Lower leg skin (tissue), 3 donors: ENCODE results near the gene CD99L2.

ENCODE experiments used
- POLR2A ChIP-seq, 2 donors: fragments of 450-650 bp; IDR thresholded peaks; one replicate each; pipeline ENCODE4 v1.6.1; 2016 to 2017; ENCODE audit warnings: antibody characterized with exemption in 2 of 2, mild to moderate bottlenecking in 1 of 2, moderate library complexity in 1 of 2
- TF ChIP-seq, protein P1 (sequence below), 3 donors: fragments of 450-650 bp; IDR thresholded peaks; one replicate each; pipeline ENCODE4 v1.5.1; 2016; ENCODE audit warnings: antibody characterized with exemption in 3 of 3, mild to moderate bottlenecking in 3 of 3, moderate library complexity in 2 of 3

DNA sequence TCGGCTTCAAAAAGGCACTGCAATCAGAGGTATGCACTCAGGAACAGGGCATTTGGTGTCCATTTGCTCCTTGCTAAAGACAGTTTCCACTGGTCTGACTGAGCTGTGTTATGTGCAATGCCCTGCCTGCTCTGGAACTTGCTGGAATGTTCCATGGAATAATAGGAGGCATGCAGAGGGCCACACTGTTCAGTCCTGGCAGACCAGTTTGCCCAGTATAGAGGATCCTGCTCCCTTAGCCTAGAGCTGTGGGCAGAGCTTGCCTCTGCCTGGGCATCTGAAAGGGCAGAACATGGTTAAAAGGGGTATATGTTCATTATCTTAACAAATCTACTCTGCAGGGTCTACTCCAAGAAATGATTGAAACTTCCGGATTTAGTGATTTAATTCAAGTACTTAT is 27.8 kb upstream of the CD99L2 start:
- TF ChIP-seq, protein P1, sequence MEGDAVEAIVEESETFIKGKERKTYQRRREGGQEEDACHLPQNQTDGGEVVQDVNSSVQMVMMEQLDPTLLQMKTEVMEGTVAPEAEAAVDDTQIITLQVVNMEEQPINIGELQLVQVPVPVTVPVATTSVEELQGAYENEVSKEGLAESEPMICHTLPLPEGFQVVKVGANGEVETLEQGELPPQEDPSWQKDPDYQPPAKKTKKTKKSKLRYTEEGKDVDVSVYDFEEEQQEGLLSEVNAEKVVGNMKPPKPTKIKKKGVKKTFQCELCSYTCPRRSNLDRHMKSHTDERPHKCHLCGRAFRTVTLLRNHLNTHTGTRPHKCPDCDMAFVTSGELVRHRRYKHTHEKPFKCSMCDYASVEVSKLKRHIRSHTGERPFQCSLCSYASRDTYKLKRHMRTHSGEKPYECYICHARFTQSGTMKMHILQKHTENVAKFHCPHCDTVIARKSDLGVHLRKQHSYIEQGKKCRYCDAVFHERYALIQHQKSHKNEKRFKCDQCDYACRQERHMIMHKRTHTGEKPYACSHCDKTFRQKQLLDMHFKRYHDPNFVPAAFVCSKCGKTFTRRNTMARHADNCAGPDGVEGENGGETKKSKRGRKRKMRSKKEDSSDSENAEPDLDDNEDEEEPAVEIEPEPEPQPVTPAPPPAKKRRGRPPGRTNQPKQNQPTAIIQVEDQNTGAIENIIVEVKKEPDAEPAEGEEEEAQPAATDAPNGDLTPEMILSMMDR (IDR thresholded peaks at IDR 0.05): no peak
- no peak for TF ChIP-seq POLR2A (IDR thresholded peaks at IDR 0.05)
